Stimulated activated CD4-positive, alpha-beta T cell treated with anti-CD3 and anti-CD28 coated beads, Interleukin-1b, Interleukin-23, amount 100 ng/mL, for 24 hours (primary cell): ENCODE measurements around the gene TMA7.
A peak's percentile ranks its signal among the peaks of the same experiment; 100 is the strongest.

Experiments
- DNase-seq, 4 experiments: peaks; one replicate each; pipeline ENCODE4 v3.0.0-alpha.2; 2020; ENCODE audit warnings: low read depth in 4 of 4, low spot score in 1 of 4

Gene TMA7

DNA sequence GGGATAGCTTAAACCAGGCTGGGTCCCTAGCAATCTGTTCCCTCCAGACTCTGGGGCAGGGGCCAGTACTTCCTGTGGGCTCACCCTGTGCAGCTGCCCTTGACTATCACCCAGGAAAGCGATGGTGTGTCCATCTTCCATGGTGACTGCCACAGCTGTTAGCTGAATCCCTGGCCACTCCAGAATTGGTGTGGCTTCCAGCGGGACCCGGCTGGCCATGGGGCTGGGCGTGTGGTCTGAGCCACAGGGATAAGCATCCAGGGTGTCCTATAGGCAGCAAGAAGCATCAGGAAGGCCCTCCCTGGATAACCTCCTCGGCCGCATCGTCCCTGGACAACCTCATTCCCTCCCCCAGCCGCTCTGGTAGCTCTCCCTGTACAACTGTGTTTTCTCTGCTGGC, 17.4 kb upstream of the TMA7 start:
- DNase-seq: no peak

- no peak for DNase-seq
Measured at GRCh38 chr3:48423241-48423882, 16.7 kb upstream of the TMA7 start.

- no peak for DNase-seq
Measured at GRCh38 chr3:48423883-48424695, 16.0 kb upstream of the TMA7 start.

DNA sequence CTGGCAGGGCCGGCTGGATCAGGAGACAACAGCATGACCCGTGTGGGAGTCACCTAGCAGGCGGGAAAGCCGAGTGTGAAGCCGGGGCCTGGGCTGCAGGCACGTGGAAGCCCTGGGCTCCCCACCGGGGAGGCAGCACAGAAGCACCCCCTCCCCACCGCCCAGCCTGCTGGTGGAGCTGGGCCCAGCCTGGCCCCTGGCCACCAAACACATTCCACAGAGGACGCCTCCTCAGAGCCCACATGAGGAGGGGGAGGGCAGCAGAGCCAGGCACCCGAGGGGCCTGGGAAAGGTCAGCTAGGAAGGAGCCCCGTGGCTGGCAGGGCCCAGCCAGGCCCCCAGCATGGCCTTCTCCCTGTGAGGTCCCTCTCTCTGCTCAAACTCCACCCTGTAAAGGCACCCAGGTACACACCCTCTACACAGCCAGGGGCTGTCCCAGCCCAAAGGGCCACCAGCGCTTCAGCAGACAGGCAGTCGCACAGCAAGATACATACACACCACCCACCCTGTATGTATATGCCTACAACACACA, 14.7 kb upstream of the TMA7 start:
- DNase-seq: no peak

DNA sequence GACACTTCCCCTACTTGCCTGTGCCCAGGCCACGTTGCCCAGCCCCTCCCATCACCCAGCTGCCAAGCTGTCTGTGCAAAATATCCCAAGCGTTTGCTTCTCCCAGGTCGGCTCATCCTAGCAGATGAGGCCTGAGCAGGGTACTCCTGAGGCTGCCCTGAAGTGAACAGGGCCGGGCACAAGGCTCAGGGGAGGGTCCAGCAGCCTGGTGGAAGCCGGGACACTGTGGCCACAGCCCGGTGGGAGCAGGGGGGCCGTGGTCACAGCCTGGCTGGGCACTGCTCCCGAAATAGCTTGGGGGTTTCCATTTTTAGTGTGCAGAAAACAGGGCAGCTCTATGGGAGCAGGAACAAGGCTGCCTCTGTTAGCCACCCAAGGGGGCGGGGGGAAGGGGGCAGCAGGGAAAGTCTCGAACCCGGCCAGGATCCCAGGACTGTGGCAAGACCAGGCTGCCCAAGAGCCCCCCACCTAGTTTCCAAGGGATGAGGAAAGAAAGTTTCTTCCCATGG, 13.6 kb upstream of the TMA7 start:
- DNase-seq: no peak

- no peak for DNase-seq
Measured at GRCh38 chr3:48426944-48427629, 13.0 kb upstream of the TMA7 start.

- DNase-seq: no peak
Measured at GRCh38 chr3:48427630-48427962, 12.5 kb upstream of the TMA7 start.

- DNase-seq: no peak
Measured at GRCh38 chr3:48428088-48428571, 11.9 kb upstream of the TMA7 start.

DNA sequence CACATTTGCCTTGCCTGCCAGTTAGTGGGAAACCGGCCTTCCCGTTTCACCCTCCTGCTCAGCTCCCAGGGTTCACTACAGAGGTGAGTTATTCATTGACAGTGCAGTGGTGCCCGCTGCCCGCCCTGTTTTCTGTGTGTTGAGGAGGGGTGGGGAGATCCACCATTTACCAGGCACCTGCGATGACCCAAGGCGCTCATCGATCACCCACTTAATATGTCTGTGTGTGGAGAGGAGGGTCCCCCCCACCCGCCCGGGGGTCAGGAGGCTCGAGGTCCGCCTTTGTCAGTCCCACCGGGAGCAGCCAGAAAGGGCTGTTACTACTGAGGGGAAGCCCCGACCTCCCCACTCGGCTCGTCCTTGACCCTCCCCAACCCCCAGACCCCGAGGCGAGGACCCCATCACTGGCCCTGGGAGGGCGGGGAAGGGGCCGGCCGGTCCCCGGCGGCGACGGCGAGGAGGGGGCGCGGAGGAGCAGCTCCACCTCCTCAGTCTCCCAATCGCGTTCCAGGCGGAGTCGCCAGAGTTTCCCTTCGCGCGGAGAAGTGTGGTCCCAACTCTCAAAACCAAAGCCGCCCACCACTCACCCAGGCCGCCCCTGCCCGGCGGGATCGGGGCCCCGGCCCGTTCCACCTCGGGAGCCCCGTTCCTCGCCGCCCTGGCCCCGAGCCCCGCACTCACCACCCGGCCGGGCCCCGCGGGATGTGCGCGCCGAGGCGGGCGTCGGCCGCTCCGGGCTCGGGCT, 11.3 kb upstream of the TMA7 start:
- no peak for DNase-seq

DNA sequence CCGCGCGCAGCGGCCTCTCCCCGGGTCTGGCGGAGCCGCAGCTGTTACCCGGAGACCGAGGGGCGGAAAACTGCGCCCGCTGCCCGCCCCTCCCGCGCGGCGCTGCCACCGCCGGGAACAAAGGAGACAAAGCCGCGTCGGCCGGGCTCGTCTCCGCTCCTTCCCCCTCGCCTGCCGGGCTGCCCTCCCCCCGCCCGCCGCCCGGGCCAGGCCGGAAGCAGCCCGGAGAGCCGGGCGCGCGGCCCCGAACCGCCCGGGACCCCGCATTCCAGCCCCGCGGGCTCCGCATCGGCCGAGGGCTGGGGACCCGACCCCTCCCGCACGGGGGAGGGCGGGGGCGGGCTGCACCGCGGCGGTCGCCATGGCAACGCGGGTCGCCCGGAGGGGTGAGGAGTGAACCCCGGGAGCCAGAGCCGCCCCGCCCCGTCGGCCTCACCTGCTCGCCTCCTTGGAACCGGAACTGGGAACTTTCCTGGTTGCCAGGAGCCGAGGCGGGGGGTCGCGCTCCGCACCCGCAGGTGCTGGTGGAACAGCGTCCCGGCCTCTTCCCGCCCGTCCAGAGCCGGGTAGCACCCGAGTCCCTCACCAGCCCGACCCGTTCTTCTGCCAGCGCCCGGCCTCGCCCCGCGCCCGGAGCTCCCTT, 10.6 kb upstream of the TMA7 start:
- peak in 2 of 4 experiments; percentile 33 to 51 for DNase-seq

DNA sequence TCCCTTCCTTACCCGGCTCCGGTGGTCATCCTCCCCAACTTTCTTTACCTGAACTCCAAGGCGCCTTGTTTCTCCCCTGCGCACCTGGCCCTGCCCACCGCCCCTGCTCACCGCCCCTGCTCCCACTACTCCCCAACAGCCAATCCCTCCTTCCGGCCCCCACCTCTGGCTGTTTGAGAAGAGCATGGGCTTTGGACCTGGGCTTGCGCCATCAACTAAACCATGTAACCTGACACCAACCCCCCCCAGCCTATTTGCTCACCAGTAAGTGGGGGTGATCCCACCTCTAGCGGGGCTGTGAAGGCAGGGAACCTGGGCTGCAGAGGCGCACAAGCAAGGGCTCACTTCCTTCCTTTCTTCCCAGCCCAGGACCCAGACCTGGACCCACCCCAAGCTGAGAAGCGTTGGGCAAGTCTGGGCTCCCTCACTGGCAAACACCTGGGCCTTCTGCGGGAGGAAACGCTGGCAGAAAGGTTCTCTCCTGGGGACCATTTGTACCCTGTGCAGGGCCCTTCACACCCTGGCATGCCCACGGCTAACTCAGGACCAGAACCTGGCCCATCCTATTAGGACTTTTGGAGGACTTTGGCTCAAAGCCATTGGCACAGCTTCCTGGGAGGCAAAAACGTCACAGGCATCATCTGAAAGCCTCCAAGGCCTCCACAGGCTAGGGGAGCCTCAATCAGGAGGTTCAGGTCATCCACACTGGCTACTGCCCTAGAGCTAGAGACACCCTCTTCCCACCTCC, 9.9 kb upstream of the TMA7 start, which contains the start of gene PLXNB1:
PLXNB1 (minus strand) TSS at position 127 of the 748 bp plus-strand sequence. CDS start 5,475 bp downstream, outside the sequence.
- no peak for DNase-seq

- no peak for DNase-seq
Measured at GRCh38 chr3:48430708-48431101, 9.4 kb upstream of the TMA7 start.

DNA sequence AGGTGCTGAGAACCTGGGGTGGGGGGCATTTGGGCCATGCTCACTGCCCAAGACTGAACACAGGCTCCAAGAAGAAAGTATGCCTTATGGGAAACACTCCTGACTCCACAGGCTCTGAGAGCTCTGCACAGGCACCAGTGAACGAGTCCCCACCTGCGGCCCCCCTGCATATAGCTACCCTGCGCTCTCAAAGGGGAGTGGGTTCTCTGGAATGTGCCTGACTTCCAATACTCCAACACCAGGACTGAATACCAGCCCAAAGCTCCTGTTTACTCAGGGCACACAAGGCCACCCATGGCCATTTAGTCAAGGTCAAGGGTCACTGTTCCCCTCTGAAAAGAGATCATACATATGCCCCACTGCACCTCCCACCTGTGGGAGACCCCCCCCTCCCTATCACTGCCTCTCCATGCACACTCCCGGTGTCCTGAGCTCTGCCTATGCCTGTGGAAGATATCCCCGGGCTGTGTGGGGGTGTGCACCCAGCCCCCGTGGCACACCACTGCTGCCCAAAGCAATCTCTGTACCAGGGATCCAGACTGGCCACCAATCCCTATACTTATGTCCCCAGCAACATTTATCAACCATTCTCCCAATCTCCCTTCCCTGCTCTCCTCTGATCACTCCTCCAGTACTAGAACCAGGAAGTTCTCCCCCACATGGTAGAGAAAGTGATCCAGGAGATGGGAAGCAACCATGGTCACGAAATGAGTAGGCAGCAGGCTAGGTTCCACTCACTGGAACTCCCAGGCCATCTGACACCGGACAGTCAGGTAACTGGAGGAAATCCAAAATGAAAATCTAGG, 8.6 kb upstream of the TMA7 start:
- no peak for DNase-seq

- no peak for DNase-seq
Measured at GRCh38 chr3:48432411-48433371, 7.4 kb upstream of the TMA7 start.

DNA sequence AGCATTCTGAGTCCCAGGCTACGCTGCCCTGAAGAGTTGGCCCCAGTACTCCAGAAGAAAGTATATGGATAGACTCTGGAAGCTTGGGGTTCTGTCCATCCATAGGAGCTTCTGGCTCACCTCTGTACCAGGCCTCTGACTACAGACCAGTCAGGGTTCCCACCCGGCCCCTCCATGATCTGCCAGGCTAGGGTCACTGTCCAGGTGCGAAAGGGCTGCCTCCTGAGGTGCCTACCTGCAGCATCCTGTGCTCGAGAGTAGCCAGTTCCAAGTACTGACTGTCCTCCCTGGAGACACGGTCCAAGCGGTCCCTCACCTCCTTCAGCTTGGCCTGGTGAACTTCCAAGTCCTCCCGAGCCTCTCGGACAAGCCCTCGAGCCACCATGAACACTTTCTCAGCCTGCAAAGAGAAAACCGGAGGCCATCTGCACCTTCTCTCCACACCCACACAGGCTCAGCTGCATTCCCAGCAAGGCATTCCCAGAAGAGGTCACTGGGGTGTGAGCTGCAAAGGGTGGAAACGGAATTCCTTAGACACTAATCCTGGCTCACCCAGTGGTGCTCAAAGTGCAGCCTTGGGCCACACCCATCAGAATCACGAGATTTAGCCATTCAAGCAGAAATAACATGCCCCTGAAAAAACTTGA, 6.5 kb upstream of the TMA7 start:
- no peak for DNase-seq

GRCh38 chr3:48434591-48435222, 5.3 kb upstream of the TMA7 start:
- no peak for DNase-seq

- DNase-seq: no peak
Measured at GRCh38 chr3:48435223-48435595, 4.8 kb upstream of the TMA7 start.
